ENCODE results near the gene STUB1.

STUB1 gene

DNA sequence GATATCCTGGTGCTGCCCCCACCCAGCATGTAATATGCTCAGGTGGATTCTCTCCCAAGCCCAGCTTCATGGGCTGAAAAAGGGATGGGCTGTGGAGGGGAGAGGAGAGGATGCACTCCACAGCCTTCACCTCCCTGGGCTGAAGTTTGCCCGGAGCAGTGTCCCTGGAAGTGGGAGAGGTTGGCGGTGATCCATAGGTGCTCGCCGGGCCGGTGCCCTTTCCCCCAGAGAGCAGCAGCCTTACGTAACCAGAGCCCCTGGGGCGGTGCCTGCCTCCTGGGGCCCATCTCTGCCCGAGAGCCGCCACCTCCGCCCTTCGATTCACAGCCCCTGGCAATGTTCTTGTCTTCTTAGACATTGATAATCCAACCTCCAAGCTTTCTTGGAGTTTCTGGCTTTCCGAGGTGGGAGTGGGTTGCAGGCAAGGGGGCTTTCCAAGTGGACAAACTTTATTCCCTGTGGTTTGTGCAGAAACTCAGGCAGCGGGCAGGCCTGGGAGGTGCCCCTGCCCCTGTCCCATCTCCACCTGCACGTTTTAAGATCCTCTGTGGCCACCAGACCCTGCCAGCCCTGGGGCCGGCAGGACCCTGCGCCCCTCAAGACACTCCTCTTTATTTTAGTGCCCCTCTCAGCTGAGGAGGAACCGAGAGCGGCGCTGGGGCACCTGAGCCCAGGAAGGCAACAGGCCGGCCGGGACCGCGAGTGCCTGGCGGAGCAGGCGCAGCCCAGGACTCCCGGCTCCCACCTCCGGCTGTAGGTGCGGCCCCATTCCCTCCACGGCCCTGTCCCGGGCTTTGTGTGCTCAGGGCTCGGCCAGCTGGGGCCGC lies 34.1 kb upstream of the STUB1 start:
- DNase-seq = no peak

DNA sequence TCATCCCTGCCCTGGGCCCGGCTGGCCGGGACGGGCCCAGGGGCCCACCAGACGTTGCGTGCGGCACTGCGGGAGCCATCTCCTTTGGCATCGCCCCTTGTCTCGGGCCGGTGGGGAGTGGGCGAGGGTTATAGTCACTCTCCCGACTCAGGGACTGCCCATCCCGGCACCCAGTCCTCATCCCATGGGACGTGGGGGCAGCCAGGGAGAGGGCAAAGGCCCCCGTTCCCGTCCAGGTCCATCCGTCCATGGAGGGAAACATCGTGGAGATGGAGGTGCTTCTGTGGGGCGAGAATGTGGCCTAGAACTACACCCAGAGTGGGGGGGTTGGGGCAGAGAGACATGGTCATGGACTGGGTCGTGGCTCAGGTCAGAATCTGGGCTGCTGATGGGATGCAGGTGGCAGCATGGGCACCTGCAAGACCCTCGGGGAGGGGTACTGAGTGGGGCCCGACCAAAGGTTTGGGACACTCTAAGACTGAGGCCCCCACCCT lies 33.5 kb upstream of the STUB1 start:
- no peak for DNase-seq

DNA sequence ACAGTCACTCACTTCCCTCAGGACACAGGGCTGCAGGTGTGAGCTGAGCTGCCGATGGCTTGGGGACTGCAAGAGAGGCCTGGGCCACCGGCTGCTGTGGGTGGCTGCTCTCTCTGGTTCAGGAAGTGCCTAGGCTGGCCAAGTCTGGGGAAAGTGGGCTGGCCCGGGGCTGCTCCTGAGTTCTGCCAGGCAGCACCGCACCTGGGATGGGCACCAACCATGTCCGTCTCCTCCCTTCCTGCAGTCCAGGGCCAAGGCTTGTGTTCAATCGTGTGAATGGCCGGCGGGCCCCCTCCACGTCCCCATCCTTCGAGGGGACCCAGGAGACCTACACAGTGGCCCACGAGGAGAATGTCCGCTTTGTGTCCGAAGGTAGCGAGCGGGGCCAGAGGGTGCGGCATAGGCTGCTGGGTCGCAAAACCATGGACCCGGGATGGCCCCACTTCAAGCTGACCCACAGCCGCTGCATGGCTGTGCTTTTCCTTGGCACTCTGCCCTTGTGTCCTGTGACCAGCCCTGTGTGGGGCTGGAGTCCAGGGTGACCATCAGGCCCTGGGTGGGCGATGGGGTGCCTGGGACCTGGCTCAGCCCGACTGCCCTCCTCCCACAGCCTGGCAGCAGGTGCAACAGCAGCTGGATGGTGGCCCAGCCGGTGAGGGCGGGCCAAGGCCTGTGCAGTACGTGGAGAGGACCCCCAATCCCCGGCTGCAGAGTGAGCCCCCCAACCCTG lies 32.9 kb upstream of the STUB1 start:
- no peak for DNase-seq

DNA sequence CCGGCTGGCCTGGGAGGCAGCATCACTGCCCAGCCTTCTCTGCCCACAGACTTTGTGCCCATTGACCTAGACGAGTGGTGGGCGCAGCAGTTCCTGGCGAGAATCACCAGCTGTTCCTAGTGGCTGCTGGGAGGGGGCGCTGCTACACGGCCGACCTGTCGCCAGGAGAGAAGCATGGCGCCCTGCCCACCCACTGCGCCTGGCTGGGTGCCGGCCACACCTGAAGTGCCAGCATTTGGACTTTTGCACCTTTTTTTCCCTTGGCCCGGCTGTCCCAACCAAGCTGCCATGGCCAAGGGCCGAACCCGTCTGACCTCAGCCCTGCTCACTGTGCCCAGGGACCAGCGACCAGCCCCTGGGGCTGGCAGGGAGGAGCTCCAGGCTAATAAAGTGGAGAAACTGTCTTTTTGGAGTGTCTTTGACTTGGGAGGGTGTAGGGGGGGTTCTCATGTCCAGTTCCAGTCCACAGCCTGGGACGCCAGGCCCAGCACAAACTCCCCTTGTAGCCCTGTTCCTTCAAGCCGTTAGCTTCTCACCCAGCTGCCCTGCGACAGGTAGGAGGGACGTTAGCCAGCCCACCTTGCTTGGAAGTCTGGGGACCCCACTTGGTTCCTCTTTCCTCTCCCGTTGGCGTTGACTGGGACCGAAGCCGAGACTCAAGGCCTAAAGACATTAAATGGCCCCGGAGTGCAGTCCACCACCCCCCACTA lies 32.0 kb upstream of the STUB1 start:
- no peak for DNase-seq

DNA sequence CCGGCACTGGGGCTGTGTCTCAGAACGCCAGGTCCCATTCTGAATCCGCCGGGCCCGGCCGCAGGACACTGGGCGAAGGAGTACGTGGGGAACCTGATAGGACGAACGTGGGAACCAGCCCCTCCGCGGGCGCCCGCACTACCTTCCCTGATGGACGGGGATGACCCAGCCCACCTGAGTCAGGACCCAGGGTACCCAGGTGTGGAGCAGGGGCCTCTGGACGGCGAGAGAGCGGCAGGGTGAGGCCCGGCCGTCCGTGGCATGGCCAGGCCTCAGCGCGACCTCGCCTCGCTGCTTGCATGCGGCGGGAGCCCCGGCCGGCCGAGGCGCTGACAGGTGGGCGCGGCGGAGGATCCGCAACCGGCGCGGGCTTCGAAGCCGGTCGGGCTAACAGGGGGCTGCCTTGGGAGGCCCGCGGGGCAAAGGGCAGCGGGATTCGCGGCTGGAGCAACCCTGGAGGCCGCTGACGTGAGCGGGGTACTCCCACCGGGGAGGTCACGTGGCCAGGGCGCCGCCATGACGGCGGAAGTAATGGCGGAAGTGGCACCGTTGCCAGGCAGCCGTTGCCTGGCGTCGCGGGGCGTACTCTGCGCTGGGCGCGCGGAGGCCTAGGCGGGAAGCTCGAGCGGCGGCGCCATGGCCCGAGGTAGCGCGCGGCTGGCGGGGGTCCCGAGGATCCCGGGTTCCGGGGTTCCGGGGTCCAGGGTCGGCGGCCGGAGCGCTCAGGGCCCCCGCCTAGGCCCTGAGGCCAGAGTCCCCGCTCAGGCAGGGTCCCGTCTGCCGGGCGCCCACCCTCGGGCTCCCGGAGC lies 31.2 kb upstream of the STUB1 start, which contains the start of gene WDR90:
TSS of gene WDR90 (plus strand) at position 585 of the 809 bp plus-strand sequence. CDS start at position 637, 52 bp downstream.
- DNase-seq = no peak

DNA sequence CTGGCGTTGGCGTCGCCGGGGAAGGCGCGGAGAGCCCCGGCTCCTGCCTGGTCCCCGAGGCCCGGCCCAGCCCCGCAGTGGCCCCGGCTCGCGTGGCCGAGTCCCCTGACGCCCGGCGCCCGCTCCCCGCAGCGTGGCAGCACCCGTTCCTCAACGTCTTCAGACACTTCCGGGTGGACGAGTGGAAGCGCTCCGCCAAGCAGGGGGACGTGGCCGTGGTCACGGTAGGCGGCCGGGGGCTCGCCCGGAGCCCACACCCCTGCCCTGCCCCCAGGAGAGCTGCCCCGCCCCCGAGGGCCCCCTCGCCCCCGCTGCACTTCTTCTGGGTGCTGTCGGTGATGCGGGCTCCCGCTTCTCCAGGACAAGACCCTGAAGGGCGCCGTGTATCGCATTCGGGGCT lies 30.6 kb upstream of the STUB1 start:
- no peak for DNase-seq

DNA sequence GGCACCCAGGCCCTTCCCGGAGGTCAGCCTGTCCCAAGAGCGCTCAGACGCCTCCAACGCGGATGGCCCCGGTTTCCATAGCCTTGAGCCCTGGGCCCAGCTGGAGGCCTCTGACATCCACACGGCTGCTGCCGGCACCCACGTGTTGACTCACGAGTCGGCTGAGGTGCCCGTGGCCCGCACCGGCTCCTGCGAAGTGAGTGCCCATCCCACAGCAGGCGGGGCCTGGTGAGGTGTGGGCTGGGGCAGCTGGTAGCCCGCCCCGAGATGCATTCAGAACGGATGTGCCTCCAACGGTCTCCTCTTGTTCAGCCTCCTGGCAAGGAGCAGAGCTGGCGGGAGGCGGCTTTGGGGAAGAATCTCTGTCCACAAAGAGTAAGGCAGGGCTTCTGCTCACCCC lies 28.4 kb upstream of the STUB1 start:
- DNase-seq = no peak

DNA sequence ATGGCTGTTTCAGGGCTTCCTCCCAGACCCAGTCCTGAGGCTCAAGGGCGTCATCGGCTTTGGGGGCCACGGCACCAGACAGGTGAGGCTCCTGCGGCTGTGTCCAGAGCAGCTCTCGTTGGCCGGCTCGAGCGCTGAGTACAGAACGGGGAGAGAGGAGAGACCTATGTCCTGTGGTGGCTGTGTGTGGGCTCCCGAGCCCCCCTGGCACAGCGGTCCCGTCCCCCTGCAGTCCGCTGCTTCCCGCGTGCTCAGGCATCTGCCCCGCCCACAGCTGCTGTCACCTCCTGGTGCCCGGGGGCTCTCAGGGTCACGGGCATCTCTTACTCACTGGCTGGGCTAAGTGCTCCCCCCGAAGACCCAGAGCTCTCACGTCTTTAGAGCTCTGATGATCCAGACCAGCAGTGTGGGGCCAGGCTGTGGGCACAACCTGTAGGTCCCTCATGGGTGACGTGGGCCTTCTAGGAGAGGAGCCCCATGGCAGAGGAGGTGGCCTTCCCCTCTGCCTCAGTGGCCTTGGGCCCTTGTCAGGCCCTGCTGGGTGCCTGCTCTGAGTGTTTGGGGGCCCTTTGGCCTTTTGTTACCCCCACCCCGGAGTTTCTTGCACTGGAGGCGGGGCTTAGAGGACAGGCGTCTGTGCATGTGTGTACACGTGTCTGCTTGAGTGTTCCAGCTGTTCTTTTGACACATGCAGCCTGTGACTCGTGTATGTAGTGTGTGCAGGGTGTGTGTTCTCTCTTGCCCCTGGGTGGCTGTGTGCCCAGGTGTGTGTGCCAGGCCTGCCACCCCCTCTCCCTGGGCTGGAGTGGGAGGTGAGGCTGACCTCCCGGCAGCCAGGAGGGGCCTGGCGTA lies 27.5 kb upstream of the STUB1 start:
- no peak for DNase-seq

DNA sequence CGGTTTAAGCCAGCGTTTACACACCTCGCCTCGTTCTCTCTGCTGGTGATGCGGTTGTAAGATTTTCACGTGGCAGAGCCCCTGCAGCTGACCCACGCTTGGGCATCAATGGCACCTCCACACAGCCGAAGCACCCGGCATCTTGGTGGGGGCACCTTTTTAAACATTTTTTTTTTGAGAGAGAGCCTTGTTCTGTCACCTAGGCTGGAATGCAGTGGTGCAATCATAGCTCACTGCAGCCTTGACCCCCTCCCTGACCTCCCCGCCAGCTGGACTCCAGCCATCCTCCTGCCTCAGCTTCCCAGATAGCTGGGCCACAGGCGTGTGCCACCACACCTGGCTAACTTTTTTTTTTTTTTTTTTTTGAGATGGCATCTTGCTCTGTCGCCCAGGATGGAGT lies 26.2 kb upstream of the STUB1 start:
- no peak for DNase-seq

DNA sequence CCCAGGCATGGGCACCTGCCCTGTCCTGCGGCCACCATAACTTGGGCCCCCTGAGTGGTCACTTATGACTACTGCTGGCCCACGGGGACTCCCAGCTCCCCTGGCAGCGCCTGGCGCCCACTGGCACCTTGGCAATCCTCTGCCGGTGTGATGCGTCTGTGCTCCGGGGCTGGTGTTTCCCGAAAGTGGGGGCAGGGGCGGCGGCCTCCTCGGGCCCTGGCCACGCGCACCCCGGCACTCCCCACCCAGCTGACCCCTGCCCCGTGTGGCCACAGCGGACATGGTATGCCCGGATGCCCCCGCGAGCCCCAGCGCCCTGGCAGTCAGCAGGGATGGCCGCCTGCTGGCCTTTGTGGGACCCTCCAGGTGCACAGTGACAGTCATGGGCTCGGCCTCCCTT lies 22.7 kb upstream of the STUB1 start:
- DNase-seq = no peak

DNA sequence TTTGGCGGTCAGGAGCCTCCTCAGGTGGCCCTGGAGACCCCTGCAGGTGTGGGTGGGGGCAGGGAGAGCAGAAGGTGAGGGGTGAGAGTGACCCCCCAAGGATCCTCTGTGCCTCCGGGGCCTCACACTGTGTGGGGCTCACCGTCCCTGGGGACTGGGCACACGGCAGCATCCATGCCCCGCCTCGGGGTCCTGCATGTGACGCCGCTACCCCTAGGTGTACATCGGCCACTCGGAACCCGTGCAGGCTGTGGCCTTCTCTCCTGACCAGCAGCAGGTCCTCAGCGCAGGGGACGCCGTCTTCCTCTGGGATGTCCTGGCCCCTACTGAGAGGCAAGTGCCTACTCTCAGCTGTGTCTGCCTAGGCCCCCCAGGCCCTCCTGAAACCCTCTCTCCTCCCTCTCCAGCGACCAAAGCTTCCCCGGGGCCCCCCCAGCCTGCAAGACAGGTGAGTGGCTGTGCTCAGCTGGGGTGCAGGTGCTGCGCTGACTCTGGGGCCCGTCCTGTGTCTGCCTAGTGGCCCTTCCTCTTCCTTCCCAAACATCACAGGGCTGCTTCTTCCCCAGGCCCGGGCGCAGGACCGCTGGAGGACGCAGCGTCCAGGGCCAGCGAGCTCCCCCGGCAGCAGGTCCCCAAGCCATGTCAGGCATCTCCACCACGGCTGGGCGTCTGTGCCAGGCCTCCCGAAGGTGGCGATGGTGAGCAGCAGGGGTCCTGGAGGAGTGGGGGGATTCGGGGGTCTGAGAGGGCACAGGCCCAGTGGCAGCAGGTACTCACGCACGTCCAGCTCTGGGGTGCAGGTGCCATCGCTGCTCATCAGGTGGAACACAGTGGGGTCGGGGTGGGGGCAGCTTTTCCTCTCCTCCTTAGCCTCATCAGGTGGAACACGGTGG lies 21.3 kb upstream of the STUB1 start:
- DNase-seq = no peak

DNA sequence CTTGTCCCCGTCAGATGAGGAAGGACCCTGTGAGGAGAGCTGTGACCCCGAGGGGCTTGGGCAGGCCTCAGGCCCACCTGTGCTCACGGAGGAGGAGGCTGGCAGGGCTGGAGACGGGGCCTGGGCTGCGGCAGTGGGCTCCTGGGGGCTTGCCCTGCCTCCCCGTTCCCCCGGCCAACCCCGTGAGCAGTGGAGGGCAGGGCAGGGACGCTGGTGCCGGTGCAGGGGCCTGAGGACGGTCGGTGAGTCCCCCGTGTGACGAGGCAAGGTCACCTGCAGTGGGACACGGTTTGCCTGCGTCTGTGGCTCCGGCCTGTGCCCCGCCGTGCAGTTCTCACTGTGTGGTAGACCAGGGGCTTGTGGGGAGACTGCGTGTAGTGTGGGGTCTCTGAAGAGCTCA lies 20.6 kb upstream of the STUB1 start:
- DNase-seq = no peak

DNA sequence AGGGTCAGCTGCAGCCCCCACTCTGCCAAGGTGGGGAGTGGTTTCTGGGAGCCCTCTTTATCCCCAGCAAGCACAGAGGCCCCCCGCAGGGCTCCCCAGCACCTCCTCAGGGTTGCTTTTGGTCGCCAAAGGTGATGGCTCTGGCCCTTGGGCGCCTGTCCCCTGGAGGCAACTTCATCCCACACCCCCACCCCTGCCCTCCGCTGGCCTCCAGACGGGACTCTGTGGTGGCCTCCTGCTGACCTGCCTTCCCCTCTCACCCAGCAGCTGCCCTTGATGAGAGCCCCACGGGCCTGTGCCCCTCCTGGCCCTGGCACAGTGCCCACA lies 20.1 kb upstream of the STUB1 start:
- no peak for DNase-seq

DNA sequence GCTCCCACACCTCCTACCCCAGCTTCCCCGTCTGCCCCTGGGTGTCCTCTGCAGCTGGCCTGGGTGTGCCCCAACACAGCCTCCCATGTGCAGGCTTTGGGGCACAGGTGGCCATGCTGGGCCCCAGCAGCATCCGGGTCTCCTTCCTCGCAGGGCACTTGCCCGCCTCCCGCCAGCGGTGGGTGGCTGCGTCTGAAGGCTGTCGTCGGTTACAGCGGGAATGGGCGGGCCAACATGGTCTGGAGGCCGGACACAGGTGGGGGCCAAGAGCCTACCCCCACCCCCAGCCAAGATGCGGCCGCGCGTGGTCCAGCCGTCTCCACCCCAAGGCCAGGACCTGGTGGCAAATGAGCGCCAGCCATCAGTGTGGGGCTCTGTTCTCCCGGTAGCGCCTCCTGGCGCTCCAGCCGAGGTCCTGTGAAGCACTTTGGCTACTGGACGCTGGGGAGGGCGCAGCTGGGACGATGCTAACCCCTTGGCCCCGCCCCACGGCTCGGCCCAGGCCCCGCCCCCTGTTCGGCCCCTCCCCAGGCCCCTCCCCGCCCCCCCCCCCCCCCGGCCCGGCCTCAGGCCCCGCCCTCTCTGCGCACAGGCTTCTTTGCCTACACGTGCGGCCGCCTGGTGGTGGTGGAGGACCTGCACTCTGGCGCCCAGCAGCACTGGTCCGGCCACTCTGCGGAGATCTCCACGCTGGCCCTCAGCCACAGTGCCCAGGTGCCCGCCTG lies 19.6 kb upstream of the STUB1 start:
- no peak for DNase-seq

DNA sequence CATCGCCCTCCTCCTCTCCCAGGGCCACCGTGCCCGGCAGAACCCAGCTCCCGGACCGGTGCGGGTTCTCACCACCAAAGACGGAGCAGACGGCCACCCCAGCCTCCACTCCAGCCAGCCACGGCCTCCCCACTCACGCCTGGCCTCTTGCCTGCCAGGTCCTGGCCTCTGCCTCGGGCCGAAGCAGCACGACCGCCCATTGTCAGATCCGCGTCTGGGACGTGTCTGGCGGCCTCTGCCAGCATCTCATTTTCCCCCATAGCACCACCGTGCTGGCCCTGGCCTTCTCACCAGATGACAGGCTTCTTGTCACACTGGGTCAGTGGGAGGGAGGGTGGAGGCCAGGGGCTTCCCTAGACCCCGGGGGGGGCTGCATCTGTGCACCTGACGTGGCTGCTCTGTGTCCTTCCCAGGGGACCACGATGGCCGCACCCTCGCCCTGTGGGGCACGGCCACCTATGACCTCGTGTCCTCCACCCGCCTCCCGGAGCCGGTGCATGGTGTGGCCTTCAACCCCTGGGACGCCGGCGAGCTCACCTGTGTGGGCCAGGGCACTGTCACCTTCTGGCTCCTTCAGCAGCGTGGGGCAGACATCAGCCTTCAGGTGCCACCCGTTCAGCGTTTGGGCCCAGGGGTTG lies 18.9 kb upstream of the STUB1 start:
- DNase-seq = no peak

DNA sequence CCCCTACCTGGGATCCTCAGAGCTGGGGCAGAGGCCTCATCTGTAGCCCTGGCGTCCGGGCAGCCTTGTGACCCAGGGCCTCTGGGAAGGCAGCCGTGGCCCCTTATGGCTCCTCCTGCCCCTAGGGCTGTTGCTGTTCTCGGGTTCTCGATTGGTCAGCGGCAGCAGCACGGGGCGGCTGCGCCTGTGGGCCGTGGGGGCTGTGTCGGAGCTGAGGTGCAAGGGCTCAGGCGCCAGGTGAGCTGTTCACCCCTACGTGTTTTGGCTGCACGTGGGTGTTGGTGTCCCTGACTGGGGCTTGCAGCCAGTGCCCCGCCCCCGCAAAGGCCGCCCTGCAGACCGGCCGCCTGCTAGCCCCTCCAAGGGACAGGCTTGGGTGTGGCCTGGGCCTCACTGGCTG lies 18.1 kb upstream of the STUB1 start:
- no peak for DNase-seq

DNA sequence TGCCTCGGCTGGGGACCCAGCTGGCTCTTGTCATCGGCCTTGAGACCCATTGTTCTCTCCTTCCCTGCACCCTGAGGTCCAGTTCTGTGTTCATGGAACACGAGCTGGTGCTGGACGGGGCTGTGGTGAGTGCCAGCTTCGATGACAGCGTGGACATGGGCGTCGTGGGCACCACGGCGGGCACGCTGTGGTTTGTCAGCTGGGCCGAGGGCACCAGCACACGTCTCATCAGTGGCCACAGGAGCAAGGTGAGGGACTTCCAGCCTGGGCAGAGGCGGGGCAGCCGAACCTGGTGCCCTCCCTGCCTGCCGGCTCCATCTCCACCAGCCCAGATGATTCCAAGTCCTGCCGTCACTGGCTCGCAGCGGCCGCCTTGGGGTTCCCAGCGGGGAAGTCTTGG lies 17.6 kb upstream of the STUB1 start:
- no peak for DNase-seq

DNA sequence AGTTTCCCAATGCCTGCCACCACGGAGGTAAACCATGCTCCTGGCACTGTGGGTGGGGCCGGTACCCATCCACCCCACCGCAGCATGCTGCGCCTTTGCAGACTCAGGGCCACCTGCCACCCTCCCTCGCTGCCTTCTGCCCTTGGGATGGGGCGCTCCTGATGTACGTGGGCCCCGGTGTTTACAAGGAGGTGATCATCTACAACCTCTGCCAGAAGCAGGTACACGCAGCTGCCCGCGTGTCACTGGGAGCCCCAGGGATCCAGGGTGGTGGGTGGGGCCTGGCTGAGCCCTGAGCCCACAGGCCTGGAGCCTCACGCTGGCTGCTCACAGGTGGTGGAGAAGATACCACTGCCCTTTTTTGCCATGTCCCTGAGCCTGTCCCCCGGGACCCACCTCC lies 13.6 kb upstream of the STUB1 start:
- no peak for DNase-seq

DNA sequence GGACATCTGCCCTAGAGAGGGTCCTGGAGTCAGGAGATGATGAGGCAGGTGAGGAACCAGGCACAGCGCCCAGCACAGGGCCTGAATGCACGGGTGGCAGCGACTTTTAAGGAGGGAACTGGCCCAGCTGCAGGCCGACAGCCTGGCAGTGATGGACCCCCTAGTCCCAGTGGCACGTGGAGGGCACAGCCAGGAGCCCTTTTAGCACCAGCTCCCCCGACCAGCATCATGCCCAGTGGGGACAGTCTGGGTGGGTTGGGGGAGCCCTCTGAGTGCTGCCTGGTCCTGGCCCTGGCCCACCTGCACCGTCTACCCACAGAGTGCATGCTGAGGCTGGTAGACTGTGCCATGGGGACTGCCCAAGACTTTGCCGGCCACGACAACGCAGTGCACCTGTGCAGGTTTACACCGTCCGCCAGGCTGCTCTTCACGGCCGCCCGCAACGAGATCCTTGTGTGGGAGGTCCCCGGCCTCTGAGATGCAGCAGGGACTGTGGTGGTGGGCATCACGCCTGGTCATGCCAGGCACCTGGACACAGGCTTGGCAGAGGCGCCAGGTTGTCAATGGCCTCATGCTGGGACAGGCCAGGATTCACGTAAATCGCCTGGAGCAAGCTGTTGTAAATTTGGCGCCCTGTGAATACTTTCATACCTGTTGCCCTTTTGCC lies 13.0 kb upstream of the STUB1 start:
- DNase-seq = no peak
